Nucleus accumbens (tissue), 56 donors: Measurements from ENCODE around the gene RTCA.
"Not testable (repeated sequence)": the region's sequence is repeated elsewhere in the genome, so short reads cannot be mapped to it uniquely, and the experiment has no call there.

Experiments
- DNase-seq, 56 donors: peaks; one replicate each; lab custom pipeline; 2025; lab: John Stamatoyannopoulos, UW

Gene RTCA

GRCh38 chr1:100304921-100305320 lies 38.9 kb downstream of the RTCA start:
- no peak for DNase-seq

GRCh38 chr1:100305954-100306353 lies 39.9 kb downstream of the RTCA start:
- no peak for DNase-seq

- DNase-seq: no peak
Observed at GRCh38 chr1:100306735-100307313, 40.8 kb downstream of the RTCA start.

- no peak for DNase-seq
Observed at GRCh38 chr1:100308777-100309176, 42.8 kb downstream of the RTCA start.

GRCh38 chr1:100309863-100310262 lies 43.8 kb downstream of the RTCA start:
- DNase-seq: no peak

- no peak for DNase-seq
Observed at GRCh38 chr1:100313382-100313781, 47.4 kb downstream of the RTCA start.

GRCh38 chr1:100316622-100317021 lies 50.6 kb downstream of the RTCA start:
- no peak for DNase-seq

- no peak for DNase-seq
Observed at GRCh38 chr1:100320311-100321099, 54.5 kb downstream of the RTCA start.

- DNase-seq: no peak
Observed at GRCh38 chr1:100321100-100321493, 55.1 kb downstream of the RTCA start.

GRCh38 chr1:100321506-100321905 lies 55.5 kb downstream of the RTCA start:
- no peak for DNase-seq

- no peak for DNase-seq
Observed at GRCh38 chr1:100322436-100323211, 56.6 kb downstream of the RTCA start.

GRCh38 chr1:100323419-100324106 lies 57.5 kb downstream of the RTCA start:
- peak in 1 of 56 donors; percentile 2 for DNase-seq

GRCh38 chr1:100325415-100326324 lies 59.7 kb downstream of the RTCA start:
- DNase-seq: no peak

GRCh38 chr1:100326325-100326670 lies 60.3 kb downstream of the RTCA start:
- DNase-seq: not testable (repeated sequence)

GRCh38 chr1:100328133-100328532 lies 62.1 kb downstream of the RTCA start:
- no peak for DNase-seq

GRCh38 chr1:100331146-100331545 lies 65.1 kb downstream of the RTCA start:
- DNase-seq: not testable (repeated sequence)

- no peak for DNase-seq
Observed at GRCh38 chr1:100332331-100332730, 66.3 kb downstream of the RTCA start.

- DNase-seq: no peak
Observed at GRCh38 chr1:100335436-100335835, 69.4 kb downstream of the RTCA start.

GRCh38 chr1:100337878-100338277 lies 71.9 kb downstream of the RTCA start:
- not testable (repeated sequence) for DNase-seq

GRCh38 chr1:100339735-100340134 lies 73.7 kb downstream of the RTCA start:
- DNase-seq: not testable (repeated sequence)
